ENCODE measurements around the gene RNASEH2C.

GRCh38 chr11:65718531-65718930 is 2.1 kb downstream of the RNASEH2C start:
- TF ChIP-seq POLR2A (IDR thresholded peaks at IDR 0.05) = no peak
- TF ChIP-seq CTCF (IDR thresholded peaks at IDR 0.05) = no peak

Data from adrenal gland (tissue), 5 donors.